ENCODE data around the gene ADGRG6.

The ADGRG6 gene

DNA sequence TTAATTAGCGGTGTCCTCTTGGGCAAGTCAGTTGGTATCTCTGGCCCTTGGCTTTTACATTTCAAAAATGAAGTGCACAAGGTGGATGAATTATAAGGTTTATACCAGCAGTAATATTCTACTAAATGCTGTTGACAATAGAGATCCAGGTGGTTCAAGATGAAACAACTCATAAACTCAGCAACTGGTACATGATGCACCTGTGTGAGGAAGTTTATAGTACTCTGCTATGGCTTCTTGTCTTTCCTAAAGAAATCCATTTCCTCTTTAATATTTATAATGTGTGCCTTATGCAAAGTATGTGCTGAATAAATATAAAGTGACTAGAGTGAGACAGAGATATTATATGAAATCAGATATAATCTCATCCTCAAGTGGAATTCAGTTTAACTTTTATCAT, 48.5 kb downstream of the ADGRG6 start:
- DNase-seq = no peak

DNA sequence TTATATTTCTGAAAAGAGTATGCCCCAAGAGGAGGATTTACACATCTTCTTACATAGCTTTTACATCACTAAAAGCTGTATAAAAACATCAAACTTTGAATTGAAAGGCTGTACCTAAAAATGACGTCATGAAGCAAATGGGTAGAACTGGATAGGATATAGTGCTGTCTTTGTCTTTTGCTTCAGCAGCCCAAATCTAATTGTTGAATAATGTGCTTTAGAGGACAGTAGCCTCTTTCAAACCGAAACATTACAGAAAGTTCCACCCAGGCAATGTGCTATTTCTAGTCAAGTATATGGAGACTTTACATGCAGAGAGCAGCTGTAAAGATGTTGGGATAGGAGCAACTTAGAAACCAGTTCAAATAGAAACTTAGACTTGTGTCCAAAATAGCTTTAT, 51.9 kb downstream of the ADGRG6 start:
- no peak for DNase-seq

DNA sequence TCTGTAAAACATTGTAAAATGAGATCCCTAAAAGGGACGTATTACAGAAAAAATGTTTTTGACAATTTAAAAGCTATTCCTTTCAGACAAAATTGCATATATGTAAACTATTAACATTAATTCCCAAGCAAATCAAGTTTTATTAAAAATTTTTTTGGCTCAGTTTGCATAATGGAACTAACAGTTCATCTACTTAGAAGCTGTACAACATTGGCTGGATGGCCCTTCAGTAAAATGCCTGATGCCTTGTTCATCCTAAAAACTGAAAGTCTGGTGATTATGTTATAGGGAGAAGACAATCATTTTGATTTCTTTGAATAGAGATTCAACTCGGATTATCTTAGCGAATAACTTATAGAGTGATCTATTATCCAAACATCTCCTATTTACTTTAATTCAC, 52.8 kb downstream of the ADGRG6 start:
- no peak for DNase-seq

DNA sequence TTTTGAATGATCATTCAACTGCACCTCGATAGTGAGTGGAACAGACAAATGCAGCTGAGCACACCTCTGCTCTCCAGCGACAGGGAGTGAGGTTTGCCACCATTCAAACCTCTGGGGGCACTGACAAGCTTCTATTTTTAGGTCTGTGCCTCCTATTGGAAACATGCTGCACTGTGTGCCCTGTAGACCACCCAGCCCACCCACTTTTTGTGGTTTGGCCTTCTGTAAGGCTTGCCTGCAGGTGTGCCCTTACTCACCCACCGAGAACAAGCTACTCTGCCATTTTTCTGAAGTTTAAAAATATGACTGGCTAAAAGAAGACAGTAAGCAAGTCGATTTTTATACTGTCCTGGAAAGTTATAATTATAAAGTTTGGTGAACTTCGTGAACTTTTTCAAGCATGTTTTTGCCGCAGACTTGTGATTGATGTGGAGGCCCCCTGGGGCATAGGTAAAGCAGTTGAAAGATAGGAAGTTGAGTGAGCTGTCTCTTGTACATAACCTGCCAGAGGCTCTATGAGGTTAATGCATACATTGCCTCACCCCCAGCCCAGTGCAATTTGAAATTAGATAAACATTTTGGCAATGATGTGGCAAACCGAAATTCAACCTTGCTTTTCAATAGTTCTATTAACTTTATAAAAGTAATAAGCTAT, 53.8 kb downstream of the ADGRG6 start:
- DNase-seq = no peak

GRCh38 chr6:142356201-142356883, 54.5 kb downstream of the ADGRG6 start:
- DNase-seq = no peak

DNA sequence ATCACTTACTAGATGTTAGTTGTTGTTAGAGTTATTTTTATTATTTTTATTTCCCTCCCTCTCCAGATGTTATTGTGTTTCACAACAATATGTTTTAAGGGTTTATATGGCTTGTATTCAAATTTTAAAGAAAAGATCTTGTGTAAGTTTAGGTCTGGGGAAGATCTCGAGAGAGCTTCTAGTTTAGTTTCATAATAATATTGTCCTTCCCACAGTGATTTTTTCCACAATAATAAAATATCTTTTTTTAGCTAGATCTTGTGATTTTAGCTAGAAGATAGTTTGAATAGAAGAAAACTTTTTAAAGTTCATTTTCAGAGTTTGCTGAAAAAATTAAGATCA, 55.0 kb downstream of the ADGRG6 start:
- no peak for DNase-seq

DNA sequence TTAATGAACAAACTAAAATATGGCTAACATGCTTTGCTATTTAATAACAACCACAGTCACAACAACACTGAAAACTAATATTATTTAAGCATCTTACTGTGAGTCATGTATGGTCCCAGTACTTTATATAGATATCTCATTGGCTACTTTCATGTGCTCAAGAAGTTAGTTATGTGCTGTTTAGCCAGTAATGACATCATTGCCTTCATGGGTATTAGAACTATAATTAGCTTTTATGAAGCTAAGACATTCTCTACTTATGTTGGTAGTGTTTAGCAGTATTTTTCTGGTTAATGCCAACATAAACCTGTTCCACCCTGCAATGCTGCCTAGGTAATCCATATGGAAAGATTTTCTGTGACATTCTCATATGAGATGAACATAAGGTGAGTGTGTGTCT, 56.1 kb downstream of the ADGRG6 start:
- DNase-seq = no peak

DNA sequence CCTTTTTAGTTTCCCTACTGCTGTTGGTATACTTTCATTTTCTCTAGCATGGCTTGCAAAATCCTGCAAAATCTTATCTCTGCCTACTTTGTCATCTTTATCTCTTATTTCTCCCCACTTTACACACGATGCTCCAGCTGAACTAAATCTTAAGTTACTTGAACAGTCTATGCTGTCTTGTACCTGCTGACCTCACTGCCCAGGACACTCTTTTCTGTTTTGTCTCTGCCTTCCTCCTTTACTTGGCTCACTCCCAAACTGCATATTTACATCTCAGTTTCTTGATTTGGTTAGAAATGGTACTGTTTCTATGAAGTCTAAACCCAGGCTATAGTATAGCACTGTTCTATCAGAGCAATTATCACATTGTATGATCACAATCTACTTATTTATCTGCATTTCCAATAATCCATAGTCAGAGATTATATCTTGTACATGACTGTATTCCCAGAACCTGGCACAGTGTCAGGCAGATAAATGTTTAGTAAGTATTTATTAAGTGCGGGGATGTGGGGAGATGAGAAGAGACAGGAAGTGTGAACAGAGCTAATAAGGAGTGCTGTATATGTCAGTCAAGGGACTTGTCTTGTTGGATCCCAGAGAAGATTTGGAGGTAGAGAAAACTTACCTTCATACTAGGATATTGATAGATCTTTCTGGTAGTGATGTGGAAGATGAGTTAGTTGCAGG, 57.6 kb downstream of the ADGRG6 start:
- DNase-seq = no peak

- no peak for DNase-seq
Measured at GRCh38 chr6:142361345-142361744, 59.5 kb downstream of the ADGRG6 start.

DNA sequence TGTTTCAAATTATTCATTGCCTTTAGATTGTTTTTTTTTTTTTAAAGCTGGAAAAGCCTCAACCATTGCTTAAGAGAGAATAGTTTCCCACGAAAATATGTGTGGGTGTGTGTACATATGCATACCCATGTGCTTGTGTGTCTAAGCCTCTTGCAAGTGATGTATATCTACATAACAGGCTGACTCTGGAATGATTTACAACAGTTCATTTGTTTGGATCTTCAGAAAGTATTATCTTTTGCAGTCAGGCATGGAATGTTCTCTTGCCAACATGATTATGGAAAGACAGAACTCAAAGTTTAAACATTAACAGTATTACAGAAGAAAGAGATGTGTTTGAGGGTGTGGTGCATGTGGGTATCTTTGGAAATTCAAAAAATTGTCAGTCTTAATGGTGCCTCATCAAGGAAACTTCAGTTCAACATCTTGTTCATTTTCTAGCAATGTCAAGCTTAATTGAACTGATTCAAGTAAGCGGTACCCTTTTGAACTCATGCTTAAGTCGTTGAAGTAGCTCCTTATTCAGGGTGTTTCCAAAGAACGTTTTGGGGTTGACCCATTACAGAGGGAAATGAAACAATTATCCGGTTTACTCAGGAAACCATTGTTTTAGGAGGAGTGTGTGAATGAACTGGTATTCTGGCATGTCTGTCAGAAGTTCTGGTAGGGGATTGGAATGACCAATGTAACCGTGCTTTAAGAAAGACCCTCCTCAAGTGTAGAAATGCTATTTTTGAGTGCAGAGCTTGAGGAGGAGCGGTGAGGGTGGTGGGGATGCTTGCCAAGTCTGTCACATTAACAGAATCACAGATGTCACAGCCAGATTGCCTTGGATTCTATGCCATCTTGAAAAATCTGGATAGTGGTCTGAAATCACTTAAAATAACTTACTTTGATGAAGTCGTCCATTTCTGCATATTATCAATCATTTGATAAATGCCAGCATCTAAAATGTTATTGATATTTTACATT, 60.3 kb downstream of the ADGRG6 start:
- no peak for DNase-seq

DNA sequence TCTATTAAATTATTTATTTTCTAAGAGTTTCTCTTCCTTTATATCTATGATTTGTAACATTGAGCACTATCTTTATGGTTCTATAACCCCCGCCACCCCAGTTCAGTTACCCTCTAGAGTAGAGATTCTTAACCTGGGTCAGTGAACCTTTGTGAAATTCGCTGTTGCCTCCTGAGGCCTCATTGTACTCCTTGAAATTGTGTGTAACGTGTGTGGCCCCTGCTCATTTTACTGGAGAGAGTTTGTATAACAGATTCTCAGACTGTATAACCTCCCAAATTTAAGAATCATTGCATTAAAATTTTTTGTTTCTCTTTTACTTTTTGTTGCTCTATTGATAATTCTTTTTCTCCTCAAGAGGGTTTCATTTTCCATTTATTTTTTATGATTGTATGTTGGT, 65.3 kb downstream of the ADGRG6 start:
- no peak for DNase-seq

DNA sequence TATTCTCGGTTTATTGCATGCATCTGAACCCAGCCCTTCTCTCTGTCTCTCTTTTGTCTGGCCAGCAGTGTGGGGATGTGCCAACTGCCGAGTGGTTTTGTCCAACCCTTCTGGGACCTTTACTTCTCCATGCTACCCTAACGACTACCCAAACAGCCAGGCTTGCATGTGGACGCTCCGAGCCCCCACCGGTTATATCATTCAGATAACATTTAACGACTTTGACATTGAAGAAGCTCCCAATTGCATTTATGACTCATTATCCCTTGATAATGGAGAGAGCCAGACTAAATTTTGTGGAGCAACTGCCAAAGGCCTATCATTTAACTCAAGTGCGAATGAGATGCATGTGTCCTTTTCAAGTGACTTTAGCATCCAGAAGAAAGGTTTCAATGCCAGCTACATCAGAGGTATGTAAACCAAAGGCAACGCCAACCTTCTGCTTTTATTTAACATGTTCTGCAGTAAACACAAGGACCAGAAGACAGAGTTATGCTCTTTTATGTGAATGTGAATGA, 65.8 kb downstream of the ADGRG6 start:
- DNase-seq = peak; percentile 28

DNA sequence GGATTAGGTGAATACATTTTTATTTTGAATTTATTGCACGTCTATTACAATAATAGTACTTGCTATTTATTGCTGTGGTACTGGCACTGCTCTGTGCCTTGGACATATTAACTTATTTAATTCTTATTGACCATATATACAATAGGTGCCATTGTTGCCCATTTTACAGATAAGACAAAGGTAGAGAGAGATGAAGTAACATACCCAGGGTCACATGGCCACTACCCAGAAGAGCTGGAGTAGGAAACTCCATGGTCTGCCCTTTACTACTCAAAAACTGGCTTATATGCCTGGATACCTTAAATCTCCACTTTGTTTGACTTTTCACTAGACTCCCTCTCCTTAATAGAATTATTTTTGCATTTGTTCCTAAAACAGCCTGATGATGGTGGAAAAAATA, 67.5 kb downstream of the ADGRG6 start:
- DNase-seq = no peak

GRCh38 chr6:142372348-142372747, 70.5 kb downstream of the ADGRG6 start:
- no peak for DNase-seq

DNA sequence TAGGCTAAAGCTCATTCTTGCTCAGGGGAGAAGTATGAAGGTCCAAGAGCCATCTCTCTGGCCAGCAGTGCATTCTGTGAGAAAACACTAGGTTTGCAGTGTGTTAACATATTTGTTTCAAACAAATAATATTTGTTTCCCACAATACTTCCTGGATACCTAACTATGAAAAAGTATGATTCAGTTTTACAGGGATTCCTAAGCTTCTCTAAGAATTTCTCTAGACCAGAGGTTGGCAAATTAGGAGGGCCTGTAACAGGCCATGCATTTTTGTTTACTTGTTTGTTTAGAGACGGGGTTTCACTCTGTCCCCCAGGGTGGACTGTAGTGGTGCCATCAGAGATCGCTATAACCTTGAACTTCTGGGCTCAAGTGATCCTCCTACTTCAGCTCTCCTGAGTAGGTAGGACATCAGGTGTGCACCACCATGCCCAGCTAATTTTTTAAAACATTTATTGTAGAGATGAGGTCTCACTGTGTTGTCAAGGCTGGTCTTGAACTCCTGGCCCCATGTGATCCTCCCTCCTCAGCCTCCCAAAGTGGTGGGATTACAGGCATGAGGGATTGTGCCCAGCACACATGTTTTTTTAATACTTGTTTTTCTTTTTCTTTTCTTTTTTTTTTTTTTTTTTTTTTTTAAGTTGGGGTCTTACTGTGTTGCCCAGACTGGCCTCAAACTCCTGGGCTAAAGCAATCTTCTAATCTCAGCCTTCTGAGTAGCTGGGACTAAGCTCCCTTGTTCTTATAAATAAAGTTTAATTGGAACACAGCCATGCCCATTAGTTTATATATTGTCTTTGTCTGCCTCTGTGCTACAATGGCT, 71.7 kb downstream of the ADGRG6 start:
- DNase-seq = no peak

DNA sequence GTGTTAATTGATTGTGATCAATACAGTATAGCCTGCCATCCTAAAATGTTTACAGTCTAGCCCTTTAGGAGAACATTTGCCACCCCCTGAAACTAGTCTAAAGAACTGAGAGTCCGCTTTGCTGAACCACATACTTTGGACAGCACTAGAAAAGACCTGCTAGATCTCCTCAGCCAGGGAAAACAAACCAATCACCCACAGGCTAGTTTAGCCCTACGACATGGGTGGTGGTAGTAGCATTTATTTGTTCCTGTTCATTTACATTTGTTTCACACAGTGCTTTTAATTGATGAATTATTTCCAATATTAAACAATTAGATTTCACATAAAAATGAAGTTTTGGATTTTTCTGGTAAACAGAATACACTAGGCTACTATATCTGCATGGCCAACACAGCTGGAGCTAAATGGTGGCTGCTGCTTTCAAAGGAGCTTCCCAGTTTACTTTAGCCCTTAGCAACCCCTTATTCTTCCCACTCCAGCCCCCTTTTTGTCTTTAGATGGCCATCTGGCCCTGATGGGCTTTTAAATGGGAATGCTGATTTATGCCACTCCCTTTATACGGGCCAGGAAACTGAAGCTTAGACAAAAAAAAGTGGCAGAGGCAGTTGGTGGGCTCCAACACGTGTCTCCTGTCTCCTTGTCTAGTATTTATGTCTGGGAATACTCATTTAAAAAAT, 72.4 kb downstream of the ADGRG6 start:
- DNase-seq = no peak

GRCh38 chr6:142374965-142375733, 73.3 kb downstream of the ADGRG6 start:
- DNase-seq = peak; percentile 20

- no peak for DNase-seq
Measured at GRCh38 chr6:142376115-142376514, 74.3 kb downstream of the ADGRG6 start.

- DNase-seq = no peak
Measured at GRCh38 chr6:142376800-142377496, 75.1 kb downstream of the ADGRG6 start.

DNA sequence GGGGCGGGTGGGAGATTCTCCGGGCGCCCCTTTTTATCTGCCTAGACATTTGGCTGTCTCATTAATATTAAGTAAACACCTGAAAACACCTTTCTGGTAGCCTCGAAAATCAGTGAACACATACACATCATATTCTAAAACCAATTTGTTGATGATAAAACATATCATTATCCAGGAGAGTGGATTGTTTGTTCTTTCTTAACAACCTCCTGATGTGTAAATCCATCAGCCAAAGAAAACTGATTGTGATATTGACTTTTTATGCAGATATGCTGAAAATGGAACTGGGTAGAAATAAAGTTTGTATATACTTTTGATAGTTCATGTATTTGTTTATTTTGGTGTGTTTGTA, 75.7 kb downstream of the ADGRG6 start:
- DNase-seq = no peak

All from eye (tissue), 1 donor.